Measurements from ENCODE around the gene ACTRT1. TPM values are rescaled to one million over a fixed set of nuclear protein-coding genes. Genes with fewer than 3 reads are reported as not detected.

ACTRT1 gene
- total RNA-seq = not detected in 2 replicates

DNA sequence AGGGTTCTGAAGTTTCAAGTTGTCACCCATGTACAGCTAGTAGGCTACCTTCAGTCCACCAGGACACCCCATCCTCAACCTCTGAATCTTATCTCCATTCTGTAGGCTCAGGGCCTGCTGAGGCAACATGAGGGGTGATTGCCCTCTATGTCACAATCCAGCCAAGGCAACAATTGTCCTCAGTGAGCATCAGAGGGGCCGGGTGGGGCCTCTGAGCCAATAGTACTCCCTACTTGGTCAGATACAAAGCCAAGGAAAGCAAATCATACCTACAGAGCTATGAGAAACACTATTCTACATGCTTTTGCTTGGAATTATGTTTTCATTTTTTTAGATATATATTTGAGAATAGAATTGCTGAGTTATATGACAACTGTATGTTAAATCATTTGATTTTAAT, at the start of gene ACTRT1:
TSS of gene ACTRT1 (minus strand) at position 101 of the 400 bp plus-strand sequence. CDS start 197 bp downstream, outside the sequence.
- intact Hi-C loops (cut with micrococcal nuclease) = no loop called here

DNA sequence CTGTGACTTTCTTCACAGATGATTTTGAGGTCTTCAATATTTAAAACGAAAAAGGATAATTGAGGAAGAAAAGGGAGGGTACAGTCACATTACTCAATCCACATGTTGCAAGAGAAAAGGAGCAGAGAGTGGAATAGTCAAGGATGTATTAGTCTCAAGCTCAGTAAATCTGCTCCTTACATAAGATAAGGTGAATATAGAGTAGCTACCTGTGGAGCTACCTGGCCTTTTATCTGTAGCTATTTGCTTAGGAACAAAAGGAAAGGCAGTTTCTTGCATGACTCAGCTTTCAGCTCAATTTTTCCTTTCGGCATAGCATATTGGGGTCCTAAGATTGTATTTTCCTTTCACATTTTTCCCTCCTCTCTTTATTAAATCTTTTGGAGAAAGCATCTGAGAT, 26.3 kb upstream of the ACTRT1 start:
- intact Hi-C loops (cut with micrococcal nuclease) = no loop called here

DNA sequence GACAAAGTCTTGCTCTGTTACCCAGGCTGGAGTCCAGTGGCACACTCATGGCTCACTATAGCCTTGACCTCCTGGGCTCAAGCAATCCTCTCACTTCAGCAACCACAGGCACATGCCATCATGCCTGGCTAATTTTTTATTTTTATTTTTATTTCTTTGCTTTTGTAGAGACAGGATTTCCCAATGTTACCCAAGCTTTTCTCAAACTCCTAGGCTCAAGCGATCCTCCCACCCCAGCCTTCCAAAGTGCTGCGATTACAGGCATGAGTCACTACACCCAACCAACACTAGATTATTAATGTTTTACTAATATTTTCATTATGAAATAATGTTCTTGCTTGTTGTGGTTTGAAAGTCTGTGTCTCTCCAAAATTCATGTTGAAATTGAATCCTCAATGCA, 5.2 kb upstream of the ACTRT1 start:
- intact Hi-C loops (cut with micrococcal nuclease) = no loop called here

DNA sequence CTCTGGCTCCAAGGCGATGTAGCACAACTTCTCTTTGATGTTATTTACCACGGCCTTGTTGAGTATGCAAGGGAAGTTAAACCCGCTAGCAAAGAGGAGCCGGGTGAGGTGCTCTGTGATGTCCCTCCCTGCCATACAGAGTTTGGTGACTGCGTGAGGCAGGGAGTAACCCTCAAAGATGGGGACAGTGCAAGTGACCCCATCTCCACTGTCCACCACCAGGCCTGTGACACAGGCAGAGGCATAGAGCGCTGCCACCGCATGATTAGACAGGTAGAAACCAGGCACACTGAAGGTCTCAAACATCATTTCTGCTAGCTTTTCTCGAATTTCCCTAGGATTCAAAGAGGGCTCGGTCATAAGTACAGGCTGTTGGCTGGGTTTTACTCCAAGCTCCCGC, 677 bp downstream of the ACTRT1 start:
- intact Hi-C loops (cut with micrococcal nuclease) = no loop called here

DNA sequence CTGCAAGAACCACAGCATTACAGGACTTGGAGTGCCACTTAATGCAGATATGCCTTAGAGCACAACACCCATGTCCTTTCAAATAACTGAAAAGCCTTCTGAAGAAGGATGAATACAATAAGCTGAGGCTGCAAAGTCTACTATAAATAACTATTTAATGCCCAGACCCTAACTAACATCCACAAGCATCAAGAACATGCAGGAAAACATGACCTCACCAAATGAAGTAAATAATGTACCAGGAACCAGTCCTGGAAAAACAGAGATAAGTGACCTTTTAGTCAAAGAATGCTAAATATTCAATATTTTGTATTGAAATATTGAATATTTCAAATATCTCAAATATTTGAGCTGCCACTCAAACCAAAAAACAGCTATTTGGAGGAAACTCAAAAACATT, 16.9 kb downstream of the ACTRT1 start:
- intact Hi-C loops (cut with micrococcal nuclease) = no loop called here

DNA sequence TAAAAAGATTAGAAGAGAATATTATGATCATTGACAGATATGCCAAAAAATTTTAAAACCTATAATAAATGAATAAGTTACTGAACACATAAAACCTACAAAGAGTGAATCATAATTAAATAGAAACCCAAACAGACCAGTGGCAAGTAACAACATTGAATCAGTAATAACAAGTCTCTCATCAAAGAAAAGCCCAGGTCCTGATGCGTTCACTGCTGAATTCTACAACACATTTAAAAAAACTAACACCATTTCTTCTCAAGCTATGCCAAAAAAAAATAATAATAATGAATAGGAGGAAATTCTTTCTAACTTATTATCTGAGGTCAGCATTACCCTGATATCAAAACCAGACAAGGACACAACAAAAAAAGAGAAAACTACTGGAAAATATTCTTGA, 30.6 kb downstream of the ACTRT1 start:
- intact Hi-C loops (cut with micrococcal nuclease) = no loop called here

DNA sequence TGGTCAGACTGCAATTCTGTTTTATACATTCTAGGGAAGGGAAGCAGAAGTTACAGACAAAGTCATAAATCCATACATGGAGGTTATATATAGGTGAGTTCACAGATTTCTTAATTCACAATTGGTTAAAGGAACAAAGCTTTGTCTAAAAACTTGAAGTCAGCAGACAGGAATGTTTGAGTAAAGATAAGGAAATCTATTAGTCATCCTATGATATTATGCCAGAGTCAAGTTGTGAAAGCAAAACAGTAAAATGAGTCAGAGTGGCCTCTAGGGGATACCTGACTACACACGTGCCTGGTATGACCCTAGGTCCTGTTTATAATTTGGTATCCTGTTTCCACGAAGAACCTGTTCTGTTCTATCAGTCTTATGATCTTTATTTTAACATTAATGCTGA, 31.5 kb downstream of the ACTRT1 start:
- intact Hi-C loops (cut with micrococcal nuclease) = no loop called here

DNA sequence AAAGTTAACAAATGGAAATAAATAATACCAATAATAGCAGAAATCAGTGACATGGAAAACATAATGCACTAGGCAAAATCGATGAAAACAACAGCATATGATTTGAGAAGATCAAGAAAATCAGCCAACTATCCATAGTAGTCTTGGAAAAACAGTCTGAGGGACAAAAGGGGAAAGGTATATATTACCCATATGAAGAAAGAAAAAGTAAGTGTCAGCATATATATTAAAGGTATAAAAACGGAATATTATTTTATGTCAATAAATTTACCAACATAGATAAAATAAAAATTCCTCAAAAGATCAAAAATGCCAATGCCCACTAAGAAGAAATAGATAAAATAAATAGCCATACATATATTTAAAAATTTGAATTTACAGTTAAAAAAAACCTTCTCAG, 33.0 kb downstream of the ACTRT1 start:
- intact Hi-C loops (cut with micrococcal nuclease) = no loop called here

DNA sequence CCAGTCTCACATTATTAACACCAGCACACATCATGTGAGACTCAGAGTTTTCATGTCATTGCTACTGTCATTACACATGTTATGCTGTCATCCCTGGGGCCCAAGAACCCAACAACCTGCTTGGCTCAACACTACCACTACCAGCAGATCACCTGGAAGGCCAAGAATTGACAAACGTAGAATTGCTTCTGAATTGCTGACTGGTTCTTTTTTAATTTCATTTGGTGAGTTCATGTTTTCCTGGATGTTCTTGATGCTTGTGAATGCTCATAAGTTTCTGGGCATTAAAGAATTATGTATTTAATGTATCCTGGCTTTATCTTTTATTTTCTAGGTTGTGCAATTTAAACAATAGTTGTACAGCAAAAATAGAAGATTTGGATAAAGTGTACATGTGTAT, 40.2 kb downstream of the ACTRT1 start:
- intact Hi-C loops (cut with micrococcal nuclease) = no loop called here

DNA sequence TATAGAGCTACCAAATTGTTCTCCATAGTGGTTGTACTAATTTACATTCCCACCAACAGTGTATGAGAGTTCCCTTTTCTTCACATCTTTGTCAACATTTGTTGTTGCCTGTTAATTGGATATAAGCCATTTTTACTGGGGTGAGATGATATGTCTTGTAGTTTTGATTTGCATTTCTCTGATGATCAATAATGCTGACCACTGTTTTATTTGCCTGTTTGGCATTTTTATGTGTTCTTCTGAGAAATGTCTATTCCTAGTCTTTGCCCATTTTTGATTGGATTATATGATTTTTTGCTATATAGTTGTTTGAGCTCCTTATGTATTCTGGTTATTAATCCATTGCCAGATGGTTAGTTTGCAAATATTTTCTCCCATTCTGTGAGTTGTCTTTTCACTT, 44.3 kb downstream of the ACTRT1 start:
- intact Hi-C loops (cut with micrococcal nuclease) = no loop called here
